ENCODE results near the gene HOXA7. TPM values are rescaled to one million over a fixed set of nuclear protein-coding genes. Genes with fewer than 3 reads are reported as not detected.

Gene HOXA7
- total RNA-seq, 1 experiment from 2014 or later = 21.7 TPM

DNA sequence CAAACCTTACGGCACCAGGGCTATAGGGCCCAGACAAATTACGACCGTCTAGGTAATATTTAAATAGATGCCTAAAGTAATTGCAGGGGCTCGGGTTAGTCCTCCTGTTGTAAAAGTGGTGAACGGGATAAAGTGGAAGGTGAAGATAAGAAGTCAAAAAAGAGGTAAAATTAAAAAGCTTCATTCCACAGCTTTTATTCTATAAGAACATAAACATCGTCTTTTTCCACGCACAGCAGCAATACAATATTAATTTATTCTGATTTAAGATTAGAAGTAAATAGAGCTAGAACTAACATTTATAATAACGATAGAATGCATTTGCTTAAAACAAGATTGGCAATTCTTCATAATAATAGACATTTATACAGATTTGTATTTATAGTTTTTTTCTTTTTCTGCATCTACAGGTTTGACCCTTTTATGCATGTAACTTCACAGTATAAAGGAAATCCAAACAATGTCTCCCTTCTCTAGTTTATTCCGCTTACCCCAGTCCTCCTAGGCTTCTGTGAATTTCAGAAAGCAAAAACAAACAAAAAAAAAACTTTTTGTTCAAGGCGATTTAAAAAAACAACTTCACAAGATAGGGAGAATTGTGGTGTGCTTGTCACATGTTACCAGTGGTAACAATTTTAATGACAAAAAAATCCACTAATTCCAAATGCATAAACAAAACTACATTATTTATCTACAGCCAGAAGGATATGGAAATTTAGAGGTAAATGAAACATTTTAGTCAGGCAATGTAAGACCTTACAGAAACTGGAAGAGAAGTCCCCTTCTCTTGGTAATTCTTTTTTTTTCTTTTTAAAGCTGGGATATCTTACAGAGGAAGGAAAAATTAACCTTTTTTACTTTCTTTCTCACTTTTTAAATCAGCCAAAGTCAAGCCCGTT lies 14.2 kb upstream of the HOXA7 start:
- DNase-seq (ENCODE audit: low read depth) = no peak

DNA sequence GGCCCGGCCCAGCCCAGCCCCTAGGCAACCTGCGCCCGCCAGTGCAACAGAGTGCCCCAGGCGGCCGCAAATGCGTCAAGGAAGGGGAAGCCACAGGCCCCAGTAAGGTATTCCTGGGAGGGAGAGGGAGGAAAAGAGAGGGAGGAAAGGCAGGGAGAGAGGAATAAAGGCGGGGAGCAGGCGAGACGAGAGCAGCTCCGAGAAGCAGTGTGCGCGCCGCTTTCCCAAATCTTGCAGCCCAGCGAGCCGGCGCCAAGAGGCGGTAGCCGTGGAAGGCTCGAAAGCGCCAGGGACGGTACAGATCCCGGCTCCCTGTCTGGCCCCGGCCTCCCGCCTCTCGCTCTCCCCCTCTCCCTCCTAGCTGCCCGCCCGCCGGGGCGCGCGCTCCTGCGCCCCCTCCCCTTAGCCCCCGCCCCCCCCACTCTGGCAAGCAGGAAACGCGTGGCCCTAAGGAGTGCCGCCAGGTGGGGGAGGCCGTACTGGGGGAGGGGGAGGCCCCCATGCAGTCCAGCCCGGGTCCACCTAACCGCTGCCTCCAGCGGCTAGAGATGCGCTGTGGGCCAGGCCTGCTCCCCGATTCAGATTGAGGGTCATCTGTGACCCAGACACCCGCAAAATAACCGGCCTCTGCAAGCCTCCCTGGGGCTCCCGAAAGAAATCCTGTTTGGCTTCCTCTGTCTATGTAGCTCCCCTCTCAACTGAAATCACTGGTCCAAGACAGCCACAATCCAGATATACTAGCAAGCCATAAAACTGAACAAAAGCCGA lies 13.4 kb upstream of the HOXA7 start:
- DNase-seq (ENCODE audit: low read depth) = no peak

DNA sequence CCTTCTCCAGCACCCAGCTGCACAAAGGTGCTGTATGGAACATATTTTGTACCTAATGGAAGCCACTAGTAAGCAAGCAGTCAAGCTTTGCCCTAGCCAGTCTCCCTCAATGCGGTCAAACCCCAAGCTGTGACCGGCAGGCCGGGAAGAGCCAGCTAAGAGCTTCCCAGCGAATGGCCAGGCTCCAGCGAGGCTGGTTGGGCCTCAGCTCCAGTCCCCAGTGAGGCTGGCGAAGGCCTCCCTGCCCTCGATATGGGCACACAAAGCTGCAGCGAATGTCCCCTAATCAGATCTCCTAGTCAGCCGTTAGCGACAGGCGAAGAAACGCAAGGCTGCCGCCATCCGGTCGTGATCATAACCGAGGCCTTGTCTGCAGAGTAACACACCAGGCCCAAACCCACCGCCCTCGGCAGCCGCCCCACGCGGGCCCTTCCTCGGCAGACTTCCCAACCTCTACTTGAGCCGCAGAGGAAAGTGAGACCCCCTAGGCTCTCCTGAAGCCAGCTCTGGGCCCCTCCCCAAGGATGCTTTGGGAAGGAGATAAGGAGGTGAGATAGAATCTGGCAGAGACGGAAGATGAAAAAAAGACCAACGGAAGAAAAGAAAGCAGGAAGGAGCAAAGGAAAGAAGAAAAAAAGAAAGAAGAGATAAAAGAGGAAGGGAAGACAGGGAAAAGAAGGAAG lies 11.9 kb upstream of the HOXA7 start:
- no peak for DNase-seq (ENCODE audit: low read depth)

DNA sequence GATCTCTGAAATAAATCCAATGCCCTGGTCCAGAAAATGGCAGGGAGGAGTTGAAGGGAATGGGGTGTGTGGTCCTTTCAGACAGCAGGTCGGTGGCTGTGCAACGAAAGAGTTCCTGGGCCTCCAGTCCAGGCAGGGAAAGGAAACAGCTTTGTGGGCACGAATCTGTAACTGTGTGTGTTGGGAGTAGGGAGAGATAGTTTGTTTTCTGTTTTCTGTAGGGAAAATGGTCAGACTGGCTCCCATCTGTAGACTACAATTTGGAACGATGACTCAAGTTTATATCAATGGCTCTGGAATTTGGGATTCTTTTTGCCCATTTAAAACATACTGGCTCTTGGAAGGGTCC lies 11.4 kb upstream of the HOXA7 start:
- DNase-seq (ENCODE audit: low read depth) = no peak

DNA sequence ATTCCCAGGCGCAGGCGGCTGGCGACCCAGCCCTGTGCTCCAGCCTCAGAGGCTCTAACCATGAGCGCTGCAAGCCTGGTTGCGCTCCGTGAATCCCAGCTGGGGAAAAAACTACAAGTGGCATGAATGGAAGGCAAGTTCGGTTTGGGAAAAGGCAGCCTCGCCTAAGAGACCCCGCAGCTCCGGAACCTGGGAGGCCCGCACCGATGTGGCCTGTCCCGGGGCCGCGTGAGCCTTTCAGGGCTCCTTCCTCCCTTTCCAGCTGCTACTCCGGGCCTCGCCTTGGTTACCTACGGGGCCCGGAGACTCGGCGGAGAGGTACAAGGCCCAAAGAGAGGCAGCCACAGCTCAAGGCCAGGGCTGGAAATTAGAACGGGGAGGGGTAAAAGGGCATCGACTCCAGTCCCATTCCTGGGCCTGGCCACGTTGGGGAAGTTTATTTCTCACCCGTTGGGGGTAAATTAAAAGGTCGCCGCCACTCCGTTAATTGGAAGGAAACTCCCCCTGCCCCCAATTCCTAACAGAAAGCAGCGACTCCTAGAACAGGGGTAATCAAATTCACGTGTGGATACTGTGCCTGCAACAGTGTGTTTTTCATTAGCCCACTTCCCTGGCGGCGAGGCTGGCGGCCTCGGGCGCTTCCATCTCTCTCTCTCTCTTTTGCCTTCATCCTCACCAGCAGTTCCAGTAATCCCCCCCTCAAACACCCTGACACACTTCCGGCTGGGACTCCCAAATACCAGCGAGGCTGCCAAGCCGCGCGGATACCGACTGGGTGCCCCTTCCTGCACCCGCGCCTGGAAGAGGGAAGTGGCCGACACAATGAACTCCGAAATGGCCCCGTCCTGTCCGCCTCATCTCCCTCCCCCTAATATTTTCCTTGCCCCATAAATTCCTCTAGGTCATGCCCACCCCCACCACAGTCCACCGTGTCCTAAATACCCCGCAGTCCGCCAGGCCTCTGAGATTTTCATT lies 10.3 kb upstream of the HOXA7 start:
- DNase-seq (ENCODE audit: low read depth) = no peak

DNA sequence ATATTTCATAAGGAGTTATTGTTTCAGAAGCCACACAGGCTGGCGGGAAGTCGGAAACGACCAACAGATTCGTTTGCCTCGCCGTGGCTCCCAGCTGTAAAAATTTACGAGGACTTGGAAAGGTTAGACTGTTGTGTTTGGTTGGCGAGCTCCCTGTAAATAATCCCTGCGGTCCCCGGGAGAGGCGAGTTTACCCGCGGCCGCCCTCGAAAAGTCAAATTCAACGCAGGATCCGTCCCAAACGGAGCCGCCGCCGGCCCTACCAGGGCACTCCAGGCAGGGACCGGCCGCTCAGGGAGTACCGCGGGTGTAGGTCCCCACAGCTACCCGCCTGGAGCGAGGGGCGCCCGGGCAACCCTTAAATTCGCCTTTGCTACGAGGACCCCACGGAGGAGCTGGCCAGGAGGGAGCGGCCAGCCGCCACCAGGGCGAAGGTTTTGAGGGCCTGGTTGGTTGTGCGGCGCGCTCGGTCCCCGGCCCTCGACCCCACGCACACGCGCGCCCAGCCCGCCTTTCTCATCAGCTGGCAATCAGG lies 9.6 kb upstream of the HOXA7 start:
- DNase-seq (ENCODE audit: low read depth) = no peak

DNA sequence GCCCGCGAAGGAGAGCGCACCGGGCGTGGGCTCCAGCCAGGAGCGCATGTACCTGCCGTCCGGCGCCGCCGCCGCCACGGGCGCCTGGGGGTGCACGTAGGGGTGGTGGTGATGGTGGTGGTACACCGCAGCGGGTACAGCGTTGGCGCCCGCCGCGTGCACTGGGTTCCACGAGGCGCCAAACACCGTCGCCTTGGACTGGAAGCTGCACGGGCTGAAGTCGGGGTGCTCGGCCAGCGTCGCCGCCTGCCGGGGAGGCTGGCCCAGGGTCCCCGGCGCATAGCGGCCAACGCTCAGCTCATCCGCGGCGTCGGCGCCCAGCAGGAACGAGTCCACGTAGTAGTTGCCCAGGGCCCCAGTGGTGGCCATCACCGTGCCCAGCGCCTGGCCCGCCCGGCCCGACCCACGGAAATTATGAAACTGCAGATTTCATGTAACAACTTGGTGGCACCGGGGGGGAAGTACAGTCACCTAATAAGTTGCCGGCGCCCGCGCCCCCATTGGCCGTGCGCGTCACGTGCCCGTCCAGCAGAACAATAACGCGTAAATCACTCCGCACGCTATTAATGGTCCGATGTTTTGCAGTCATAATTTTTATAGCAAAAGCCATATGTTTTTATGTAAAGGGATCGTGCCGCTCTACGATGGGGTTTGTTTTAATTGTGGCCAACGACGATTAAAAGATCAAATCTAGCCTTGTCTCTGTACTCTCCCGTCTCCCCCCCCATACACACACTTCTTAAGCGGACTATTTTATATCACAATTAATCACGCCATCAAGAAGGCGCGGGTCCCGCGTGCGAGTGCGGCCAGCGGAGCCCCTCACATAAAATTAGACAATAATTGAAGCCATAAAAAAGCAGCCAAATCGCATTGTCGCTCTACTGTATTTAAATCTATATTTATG lies 8.9 kb upstream of the HOXA7 start, which contains the start of gene HOXA9:
Gene HOXA9 (minus strand): TSS at position 449 of the 907 bp plus-strand sequence. CDS start 80 bp downstream, at position 369.
- no peak for DNase-seq (ENCODE audit: low read depth)

DNA sequence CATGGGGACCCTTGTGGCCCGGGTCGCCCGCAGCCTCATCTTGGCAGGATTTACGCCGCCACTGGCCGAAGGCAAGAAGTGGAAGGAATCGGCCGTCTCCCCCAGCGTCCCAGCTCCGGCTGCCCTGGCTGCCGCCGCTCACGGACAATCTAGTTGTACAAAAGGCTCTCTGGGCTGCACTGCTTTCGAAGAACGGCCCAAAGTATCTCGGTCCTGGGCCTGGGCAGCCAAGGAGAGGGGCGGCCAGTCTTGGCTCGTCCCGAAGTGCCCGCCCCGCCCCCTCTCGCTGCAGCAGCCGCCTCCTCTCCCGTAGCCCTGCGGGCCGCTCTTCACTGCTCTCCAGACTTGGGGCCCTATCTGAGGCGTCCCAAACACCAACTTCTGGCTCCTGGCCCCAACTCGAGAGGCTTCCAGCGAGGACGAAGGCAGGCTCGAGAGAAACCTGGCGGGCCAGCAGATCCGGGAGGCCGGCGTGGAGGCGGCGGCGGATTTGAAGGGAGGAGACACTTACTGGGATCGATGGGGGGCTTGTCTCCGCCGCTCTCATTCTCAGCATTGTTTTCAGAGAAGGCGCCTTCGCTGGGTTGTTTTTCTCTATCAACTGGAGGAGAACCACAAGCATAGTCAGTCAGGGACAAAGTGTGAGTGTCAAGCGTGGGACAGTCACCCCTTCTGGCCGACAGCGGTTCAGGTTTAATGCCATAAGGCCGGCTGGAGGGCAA lies 8.1 kb upstream of the HOXA7 start:
- no peak for DNase-seq (ENCODE audit: low read depth)

DNA sequence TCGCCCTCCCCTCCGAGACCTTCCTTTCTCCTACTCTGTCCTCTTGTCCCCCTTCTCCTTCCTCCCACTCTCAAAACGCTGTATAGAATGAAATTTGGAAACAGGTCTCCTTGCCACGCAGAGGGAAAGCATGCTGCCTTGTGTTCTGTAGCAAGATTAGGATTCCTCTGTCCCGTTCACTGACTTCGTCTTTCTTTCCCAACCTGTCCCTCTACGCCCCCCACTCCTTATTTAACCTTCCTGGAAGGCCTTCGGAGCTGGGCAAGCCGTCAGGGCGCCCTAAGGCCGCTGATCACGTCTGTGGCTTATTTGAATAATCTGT lies 7.5 kb upstream of the HOXA7 start:
- DNase-seq (ENCODE audit: low read depth) = no peak

DNA sequence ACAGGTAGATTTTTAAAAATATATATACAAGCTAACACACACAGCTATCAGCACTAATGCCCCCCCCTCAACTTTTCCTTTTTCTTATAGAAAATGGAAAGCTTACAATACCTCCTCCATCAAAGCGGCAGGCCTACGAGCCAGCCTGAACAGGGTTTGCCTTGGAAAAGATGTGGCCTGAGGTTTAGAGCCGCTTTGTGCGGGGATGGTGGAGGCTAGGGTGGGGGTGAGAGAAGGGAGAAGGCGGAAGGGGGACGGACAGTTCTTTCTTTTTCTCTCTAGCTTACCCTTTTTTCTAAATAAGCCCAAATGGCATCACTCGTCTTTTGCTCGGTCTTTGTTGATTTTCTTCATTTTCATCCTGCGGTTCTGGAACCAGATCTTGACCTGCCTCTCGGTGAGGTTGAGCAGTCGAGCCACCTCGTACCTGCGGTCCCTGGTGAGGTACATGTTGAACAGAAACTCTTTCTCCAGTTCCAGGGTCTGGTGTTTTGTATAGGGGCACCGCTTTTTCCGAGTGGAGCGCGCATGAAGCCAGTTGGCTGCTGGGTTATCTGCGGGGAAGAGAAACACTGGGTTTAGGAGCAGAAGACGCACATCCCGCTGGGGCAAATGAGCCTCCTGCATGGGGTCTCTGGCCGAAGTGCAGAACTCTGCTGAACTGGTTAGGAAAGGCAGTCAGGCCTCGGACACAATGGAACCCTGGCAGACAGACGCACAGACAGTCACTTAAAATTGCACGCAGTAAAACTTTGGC lies 7.0 kb upstream of the HOXA7 start:
- DNase-seq (ENCODE audit: low read depth) = no peak

DNA sequence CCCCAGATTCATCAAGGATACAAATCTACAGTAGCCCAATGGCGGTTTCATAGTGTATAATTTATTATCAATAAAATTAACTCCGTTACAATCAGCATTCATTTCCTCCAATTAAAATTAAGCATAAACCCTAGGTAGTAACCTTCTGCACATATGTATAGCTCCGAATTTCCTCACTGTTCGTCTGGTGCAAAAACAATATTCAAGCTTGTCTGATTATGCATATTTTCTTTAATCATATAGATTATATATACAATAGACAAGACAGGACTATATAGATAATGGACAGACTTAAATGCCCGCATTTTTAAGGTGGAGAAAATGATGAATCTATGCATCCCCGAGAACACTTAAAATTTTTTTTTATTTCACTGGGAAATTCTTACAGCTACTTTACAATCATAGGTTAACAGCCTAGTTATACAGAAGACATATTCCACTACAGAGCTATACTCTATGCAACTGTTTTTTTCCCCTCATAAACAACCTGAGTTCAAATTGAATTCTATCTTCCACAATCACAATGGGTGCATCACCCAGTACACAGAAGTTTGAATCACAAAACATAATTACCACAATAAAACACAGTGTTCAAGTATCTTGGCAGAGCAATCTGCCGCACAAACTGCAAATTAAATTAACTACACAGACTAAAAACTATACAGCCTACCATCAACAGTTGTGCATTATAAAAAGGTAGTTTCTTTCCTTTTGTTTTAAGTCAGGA lies 6.2 kb upstream of the HOXA7 start:
- DNase-seq (ENCODE audit: low read depth) = no peak

DNA sequence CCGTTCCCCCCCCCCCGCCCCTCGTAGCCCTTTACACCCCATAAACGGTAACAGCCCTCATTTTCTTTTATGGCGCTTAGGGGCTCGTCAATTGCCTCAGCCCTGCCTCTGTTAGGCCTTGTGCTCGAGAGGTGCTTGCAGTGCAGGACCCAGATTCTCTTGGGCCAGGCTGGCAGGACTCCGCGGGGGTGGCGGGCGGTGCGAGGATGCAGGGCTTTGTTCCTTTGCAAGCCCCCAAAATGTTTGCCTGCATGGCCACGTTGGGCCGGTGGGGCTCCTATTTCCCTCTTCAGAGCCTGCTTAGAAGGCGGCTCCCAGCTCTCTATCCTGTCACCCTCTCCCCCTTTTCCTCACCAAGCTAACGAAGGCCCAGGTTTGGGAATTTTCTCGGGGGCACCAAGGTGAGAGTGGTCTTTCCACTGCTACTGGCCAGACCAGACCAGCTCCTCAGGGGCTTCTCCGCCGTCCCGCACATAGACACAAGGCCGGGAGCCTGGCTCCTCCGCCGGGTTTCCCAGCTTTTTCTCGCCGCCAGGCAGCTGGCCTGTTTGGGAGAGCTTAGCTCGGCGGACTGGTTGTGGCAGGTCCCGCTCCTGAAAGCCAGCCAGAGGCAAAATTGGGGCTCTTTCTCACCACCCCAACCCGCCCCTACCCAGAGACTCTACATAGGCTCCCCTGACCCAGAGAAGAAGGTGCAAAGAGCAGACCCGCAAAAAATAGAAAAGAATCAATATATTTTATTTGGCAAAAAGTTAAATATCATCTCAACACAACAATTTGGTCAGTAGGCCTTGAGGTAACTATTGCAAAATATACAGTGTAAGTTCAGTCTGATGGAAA lies 5.5 kb upstream of the HOXA7 start:
- no peak for DNase-seq (ENCODE audit: low read depth)

DNA sequence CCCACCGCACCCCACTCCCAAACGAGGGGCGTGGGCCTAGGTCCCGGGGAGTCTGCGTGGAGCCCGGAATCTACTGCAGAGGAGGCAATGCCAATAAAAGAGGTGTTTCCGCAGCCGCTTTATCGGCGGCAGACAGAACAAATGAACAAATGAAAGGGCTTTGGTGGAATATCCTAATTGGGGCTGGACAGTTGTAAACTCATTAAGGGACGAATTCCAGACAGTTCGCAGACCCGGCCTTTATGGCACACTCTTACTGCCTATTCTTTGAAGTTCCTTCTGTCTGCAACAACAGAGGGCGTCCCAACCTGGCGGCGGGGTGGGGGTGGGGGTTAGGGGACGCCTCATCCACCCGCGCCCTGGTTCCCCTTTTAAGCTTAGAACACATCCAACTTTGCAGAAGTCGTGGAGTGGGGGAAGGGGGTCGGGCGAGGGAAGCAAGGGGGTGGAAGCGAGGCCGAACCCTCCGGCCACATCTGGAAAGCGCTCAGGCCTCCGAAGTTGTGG lies 4.8 kb upstream of the HOXA7 start:
- DNase-seq (ENCODE audit: low read depth) = no peak

DNA sequence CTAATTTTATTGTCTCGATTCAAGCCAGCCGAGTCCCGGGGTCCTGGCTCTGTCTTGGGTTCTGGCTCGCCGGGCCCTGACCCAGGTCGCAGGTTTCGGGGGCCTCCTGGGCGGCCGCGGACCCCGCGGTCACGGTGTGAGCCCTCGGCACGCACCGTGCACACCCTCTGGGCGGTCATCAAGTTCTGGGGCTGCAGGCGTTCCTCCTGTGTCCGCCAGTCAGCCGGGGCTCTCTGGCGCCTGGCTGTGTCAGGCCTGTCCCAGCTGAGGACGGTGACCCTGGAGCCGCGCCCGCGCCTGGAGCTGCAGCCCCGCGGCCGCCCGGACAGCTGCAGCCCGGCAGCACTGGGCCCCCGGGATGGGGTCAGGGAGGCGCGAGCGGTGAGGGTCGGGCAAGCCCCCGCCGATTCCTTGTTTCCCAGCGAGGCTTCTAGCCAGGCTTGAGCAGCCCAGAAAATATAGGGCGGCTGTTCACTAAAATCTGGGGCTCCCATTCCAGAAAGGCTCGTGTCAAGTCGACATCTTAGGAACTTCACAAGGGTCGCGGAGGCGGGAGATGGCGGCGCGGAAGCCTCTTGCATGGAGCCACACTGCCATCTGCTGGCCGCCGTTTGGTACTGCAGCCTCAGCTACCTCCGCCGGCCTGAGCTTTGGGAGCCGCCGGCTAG lies 4.2 kb upstream of the HOXA7 start:
- peak; percentile 95 for DNase-seq (ENCODE audit: low read depth)

DNA sequence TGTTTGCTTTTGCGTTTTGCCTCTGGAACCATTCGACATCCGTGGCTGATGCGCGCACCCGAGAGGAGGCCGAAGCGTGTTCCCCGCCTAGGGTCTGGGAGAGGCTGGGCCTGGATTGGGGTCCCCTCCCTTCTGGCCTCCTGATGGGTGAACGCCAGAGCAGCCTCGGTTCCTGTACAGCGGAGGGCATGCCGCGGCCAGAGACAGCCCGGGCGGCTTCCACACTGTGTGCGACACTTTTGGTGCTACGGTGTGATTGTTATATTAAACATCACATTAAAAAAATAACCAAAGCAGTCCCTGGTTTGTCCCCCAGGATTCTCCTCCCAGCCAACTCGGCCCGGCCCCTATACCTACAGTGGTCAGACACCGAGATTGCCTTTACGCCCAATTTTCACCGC lies 3.7 kb upstream of the HOXA7 start:
- DNase-seq (ENCODE audit: low read depth) = no peak

All from Daoy (cell line).